ENCODE data around the gene PAQR6.
A peak's percentile ranks its signal among the peaks of the same experiment; 100 is the strongest.

The PAQR6 gene

GRCh38 chr1:156193488-156194299 lies 54.2 kb downstream of the PAQR6 start, which contains the start of gene SLC25A44:
TSS of gene SLC25A44 (plus strand) at chr1:156194104. CDS start at chr1:156199848, 5,744 bp downstream.
- TF ChIP-seq JUND (IDR thresholded peaks at IDR 0.05; ENCODE audit: low read depth): no peak
- DNase-seq (ENCODE audit: low read depth in 1 of 2, low spot score in 1 of 2): peak; percentile 91 to 100
- in situ Hi-C loops (cut with HindIII; ENCODE audit: low pct_unique_long_range_greater_than_20kb, low sequenced_read_pairs): no loop called here

Measured in T47D (cell line).